ENCODE results near the gene PGAP2. TPM values are rescaled to one million over a fixed set of nuclear protein-coding genes. Genes with fewer than 3 reads are reported as not detected.

PGAP2 gene
- total and polyA plus RNA-seq, 2 of the 13 experiments (the other 11 are each of a cell fraction or from before 2014, with no cell fraction given) = 21.5 to 47.8 TPM

- TF ChIP-seq SNAPC4 (CRISPR knock-in tag; IDR thresholded peaks at IDR 0.05) (no peak), PRDM4 (CRISPR knock-in tag; IDR thresholded peaks at IDR 0.05; ENCODE audit: borderline replicate concordance) (no peak), MXD4 (CRISPR knock-in tag; IDR thresholded peaks at IDR 0.05) (no peak)
Observed at GRCh38 chr11:3831378-3832239, 23.2 kb downstream of the PGAP2 start (continued).

Data from HepG2 (cell line).